ENCODE measurements around the gene LRWD1. TPM values are rescaled to one million over a fixed set of nuclear protein-coding genes. Genes with fewer than 3 reads are reported as not detected.

Gene LRWD1
- total RNA-seq = 10 to 100 TPM in 1 of 2 experiments, 1 to 10 TPM in 1; 9.4 to 11.0 TPM

DNA sequence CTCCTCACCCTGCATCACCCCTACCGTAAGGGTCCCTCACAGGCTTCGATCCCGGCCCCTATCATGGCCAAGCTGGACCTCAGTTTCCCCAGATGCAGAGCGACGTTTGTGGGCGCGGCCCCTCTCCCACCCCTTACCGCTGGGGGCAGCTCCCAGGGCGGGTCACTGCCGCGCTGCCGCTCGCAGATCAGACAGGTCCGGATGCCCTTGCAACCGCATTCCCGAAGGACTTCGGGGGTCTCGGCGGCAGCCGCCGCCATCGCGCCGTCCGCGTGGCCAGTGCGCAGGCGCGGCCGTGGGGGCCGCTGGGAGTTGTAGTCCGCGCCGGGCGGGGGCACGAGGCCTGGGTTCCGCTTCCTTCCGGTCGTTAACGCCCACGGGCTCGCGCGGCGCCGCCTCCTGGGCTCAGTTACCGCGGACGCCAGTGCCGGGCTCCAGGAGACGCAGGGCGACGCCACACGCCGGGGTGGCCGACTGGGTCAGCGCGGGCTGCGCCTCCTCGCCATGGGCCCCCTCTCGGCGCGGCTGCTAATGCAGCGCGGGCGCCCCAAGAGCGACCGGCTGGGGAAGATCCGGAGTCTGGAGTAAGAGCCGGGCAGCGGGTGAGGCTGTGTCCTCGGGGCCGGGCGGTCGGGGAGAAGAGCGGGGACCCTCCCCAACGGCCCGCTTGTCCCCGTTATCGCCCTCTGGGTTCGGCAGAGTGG is at the start of gene LRWD1, which contains the start of gene ALKBH4:
LRWD1 (plus strand) TSS at position 408 of the 704 bp plus-strand sequence; CDS start at position 505, 97 bp downstream.
ALKBH4 (minus strand) TSS at position 287 of the 704 bp plus-strand sequence; CDS start at position 260, 27 bp downstream.
- Mint-ChIP-seq H3K9me3 (no peaks in the 10 kb centered on the region), H3K27ac (peak within 1 kb of the TSS; percentile 63)

DNA sequence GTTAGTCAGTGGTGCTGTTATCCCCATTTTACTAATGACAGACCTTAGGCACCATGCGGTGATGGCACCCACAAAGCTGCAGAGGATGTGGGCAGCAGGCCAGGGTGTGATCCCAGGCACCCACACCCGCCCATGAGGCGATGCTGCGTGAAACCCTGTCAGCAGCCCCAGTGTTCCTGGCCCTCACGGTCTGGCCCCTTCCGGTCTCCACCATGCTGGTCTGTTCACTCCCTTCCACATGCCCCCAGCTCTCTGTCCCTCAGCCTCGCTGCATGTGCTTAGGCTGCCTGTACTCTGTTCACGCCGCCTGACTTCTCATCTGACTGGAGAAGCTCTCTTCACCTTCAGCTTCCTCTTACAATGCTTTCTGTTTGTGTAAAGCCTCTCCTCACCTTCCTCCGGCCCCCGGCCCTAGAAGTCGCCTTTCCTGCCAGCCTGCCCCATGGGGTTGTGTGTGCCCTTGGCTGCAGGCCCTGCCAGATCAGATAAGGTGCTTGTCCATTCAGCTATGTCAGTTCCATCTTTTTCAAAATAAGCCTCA is 49.0 kb upstream of the LRWD1 start:
- Mint-ChIP-seq H3K27ac (peak overlapping the region; percentile 95), H3K4me3 (peak overlapping the region; percentile 58), H3K4me1 (ENCODE audit: low read depth) (peaks cover 65% of the 10 kb centered on the region), H3K36me3 (ENCODE audit: low read depth) (peaks cover 47% of the 10 kb centered on the region), H3K9me3 (no peaks in the 10 kb centered on the region), H3K27me3 (ENCODE audit: low read depth) (no peaks in the 10 kb centered on the region)
- intact Hi-C loops (cut with micrococcal nuclease) = loop anchor here (1.0 kb wide), 2 partner anchors 11 to 16 kb away; no protein-coding TSS in a partner anchor
- peak; percentile 87 for DNase-seq
- CTCF ChIA-PET = interaction anchor here (1.0 to 2.9 kb wide), 9 partner anchors 9 to 51 kb away, joined by 3 to 25 read pairs (median 5); no protein-coding TSS in a partner anchor

More for the DNA sequence above, at the start of gene LRWD1, which contains the start of gene ALKBH4:
- Mint-ChIP-seq H3K4me1 (ENCODE audit: low read depth) (peaks cover 27% of the 10 kb centered on the region), H3K27me3 (ENCODE audit: low read depth) (no peaks in the 10 kb centered on the region), H3K4me3 (peak within 1 kb of the TSS; percentile 91), H3K36me3 (ENCODE audit: low read depth) (peaks cover 8% of the 10 kb centered on the region)
- CTCF ChIA-PET = interaction anchor here (0.7 to 4.2 kb wide), 11 partner anchors 15 to 185 kb away, joined by 3 to 25 read pairs (median 4); no protein-coding TSS in a partner anchor
- intact Hi-C loops (cut with micrococcal nuclease) = loop anchor here (1.0 to 5.0 kb wide), 6 partner anchors 33 to 283 kb away; partner anchors contain the start of genes FAM185A and PRKRIP1
- peak; percentile 94 for DNase-seq

GRCh38 chr7:102416406-102416805 is 48.4 kb upstream of the LRWD1 start:
- intact Hi-C loops (cut with micrococcal nuclease) = no loop called here
- H3K9me3 Mint-ChIP-seq = no peaks in the 10 kb centered on the region

GRCh38 chr7:102417105-102417504 is 47.7 kb upstream of the LRWD1 start:
- Mint-ChIP-seq H3K27ac (peak overlapping the region; percentile 95), H3K36me3 (ENCODE audit: low read depth) (peaks cover 42% of the 10 kb centered on the region), H3K27me3 (ENCODE audit: low read depth) (no peaks in the 10 kb centered on the region), H3K4me1 (ENCODE audit: low read depth) (peaks cover 72% of the 10 kb centered on the region), H3K4me3 (no peak overlapping the region), H3K9me3 (no peaks in the 10 kb centered on the region)
- CTCF ChIA-PET = interaction anchor here (0.6 to 1.2 kb wide), 4 partner anchors 9 to 1247 kb away, joined by 3 to 4 read pairs (median 3); no protein-coding TSS in a partner anchor
- DNase-seq = peak; percentile 33
- intact Hi-C loops (cut with micrococcal nuclease) = no loop called here

More at GRCh38 chr7:102416406-102416805, 48.4 kb upstream of the LRWD1 start:
- Mint-ChIP-seq H3K27me3 (ENCODE audit: low read depth) (no peaks in the 10 kb centered on the region), H3K4me1 (ENCODE audit: low read depth) (peaks cover 68% of the 10 kb centered on the region), H3K36me3 (ENCODE audit: low read depth) (peaks cover 47% of the 10 kb centered on the region), H3K4me3 (peak overlapping the region; percentile 58), H3K27ac (peak overlapping the region; percentile 95)
- no peak for DNase-seq
- CTCF ChIA-PET = interaction anchor here (1.1 to 2.9 kb wide), 8 partner anchors 9 to 50 kb away, joined by 3 to 25 read pairs (median 6); no protein-coding TSS in a partner anchor

DNA sequence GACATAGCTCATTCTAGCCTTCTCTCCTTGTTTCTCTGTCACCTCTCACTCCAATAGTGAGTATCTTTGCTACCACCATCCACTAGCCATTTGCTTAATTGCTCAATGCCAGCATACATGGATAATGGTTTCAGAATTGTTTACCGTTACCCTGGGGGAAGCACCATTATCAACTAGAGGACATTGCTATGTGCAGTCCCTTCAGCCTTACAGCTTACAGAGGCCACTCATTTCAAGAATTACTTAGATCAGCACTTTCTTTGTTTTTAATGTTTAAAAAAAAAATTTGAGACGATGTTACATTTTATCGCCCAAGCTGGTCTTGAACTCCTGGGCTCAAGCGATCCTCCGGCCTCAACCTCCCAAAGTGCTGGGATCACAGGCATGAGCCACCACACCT is 46.2 kb upstream of the LRWD1 start:
- DNase-seq = no peak
- intact Hi-C loops (cut with micrococcal nuclease) = no loop called here
- peak overlapping the region; percentile 71 for H3K27ac Mint-ChIP-seq
- CTCF ChIA-PET = no interaction called here
- peaks cover 37% of the 10 kb centered on the region for H3K36me3 Mint-ChIP-seq (ENCODE audit: low read depth)
- peaks cover 67% of the 10 kb centered on the region for H3K4me1 Mint-ChIP-seq (ENCODE audit: low read depth)
- H3K9me3 Mint-ChIP-seq = no peaks in the 10 kb centered on the region
- no peaks in the 10 kb centered on the region for H3K27me3 Mint-ChIP-seq (ENCODE audit: low read depth)
- H3K4me3 Mint-ChIP-seq = no peak overlapping the region

GRCh38 chr7:102421706-102422240 is 43.0 kb upstream of the LRWD1 start:
- intact Hi-C loops (cut with micrococcal nuclease) = no loop called here
- no peak for DNase-seq
- Mint-ChIP-seq H3K4me3 (no peak overlapping the region), H3K9me3 (no peaks in the 10 kb centered on the region), H3K27me3 (ENCODE audit: low read depth) (no peaks in the 10 kb centered on the region), H3K36me3 (ENCODE audit: low read depth) (peaks cover 27% of the 10 kb centered on the region), H3K27ac (no peak overlapping the region), H3K4me1 (ENCODE audit: low read depth) (peaks cover 65% of the 10 kb centered on the region)
- CTCF ChIA-PET = interaction anchor here (0.6 to 0.9 kb wide), 3 partner anchors 16 to 557 kb away, joined by 3 to 5 read pairs (median 3); no protein-coding TSS in a partner anchor

DNA sequence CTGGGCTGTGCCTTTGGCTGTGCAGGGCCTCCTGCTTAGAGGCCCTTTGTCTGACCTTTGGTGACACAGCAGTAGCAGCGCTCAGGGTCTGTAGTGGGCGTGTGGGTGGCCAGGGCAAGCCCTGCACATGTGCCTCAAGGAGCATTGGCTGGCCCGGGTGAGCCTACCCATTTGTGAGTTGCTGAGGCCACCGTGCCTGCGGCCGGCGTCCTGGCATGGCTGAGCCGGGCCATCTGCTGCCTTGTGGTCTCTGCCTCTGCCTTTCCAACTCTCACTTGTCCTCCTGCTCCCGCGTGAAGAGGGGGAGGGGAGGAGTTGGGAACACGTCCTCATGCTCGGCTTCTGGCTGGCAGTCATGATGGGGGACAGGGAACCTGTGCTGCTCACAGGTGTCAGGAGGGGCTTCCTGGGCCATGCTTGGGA is 40.6 kb upstream of the LRWD1 start:
- no peaks in the 10 kb centered on the region for H3K27me3 Mint-ChIP-seq (ENCODE audit: low read depth)
- intact Hi-C loops (cut with micrococcal nuclease) = no loop called here
- H3K4me3 Mint-ChIP-seq = no peak overlapping the region
- peaks cover 24% of the 10 kb centered on the region for H3K36me3 Mint-ChIP-seq (ENCODE audit: low read depth)
- CTCF ChIA-PET = interaction anchor here (1.5 kb wide), 1 partner anchor 8 kb away, joined by 4 read pairs; no protein-coding TSS in a partner anchor
- DNase-seq = no peak
- H3K27ac Mint-ChIP-seq = no peak overlapping the region
- peaks cover 67% of the 10 kb centered on the region for H3K4me1 Mint-ChIP-seq (ENCODE audit: low read depth)
- H3K9me3 Mint-ChIP-seq = no peaks in the 10 kb centered on the region

DNA sequence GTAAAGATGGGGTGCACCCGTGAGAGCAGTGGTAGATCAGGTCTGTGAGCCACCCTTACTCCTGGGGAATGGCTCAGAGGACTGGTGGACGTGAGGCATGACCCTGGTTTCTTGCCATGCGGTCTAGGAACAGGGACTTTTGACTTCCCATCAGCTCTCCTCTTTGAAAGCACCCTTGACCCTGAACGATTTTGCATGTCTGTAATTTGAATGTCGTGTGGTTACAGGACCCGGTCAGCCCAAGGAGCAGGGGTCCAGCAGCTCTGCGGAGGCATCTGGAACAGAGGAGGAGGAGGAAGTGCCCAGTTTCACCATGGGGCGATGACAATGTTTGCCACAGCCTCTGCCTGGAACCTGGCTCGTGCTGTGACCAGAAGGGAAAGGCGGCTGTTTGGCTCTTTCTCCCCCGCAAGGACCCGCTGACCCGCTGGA is 40.0 kb upstream of the LRWD1 start:
- H3K36me3 Mint-ChIP-seq (ENCODE audit: low read depth) = peaks cover 26% of the 10 kb centered on the region

GRCh38 chr7:102425639-102426267 is 39.0 kb upstream of the LRWD1 start:
- DNase-seq = peak; percentile 93
- intact Hi-C loops (cut with micrococcal nuclease) = loop anchor here (1.0 kb wide), 2 partner anchors 10 to 29 kb away; partner anchors contain the start of gene PRKRIP1
- Mint-ChIP-seq H3K4me1 (ENCODE audit: low read depth) (peaks cover 67% of the 10 kb centered on the region), H3K27ac (peak overlapping the region; percentile 100), H3K27me3 (ENCODE audit: low read depth) (no peaks in the 10 kb centered on the region), H3K36me3 (ENCODE audit: low read depth) (peaks cover 22% of the 10 kb centered on the region), H3K4me3 (peak overlapping the region; percentile 77), H3K9me3 (no peaks in the 10 kb centered on the region)
- CTCF ChIA-PET = interaction anchor here (0.9 to 3.4 kb wide), 8 partner anchors 8 to 38 kb away, joined by 3 to 17 read pairs (median 3); partner anchors contain the start of genes ALKBH4 and LRWD1

More for the DNA sequence above, 40.0 kb upstream of the LRWD1 start:
- no peaks in the 10 kb centered on the region for H3K9me3 Mint-ChIP-seq
- H3K27ac Mint-ChIP-seq = peak overlapping the region; percentile 100
- intact Hi-C loops (cut with micrococcal nuclease) = no loop called here
- H3K4me1 Mint-ChIP-seq (ENCODE audit: low read depth) = peaks cover 68% of the 10 kb centered on the region
- H3K4me3 Mint-ChIP-seq = no peak overlapping the region
- DNase-seq = no peak
- CTCF ChIA-PET = interaction anchor here (1.5 kb wide), 1 partner anchor 9 kb away, joined by 4 read pairs; no protein-coding TSS in a partner anchor
- H3K27me3 Mint-ChIP-seq (ENCODE audit: low read depth) = no peaks in the 10 kb centered on the region

- peak; percentile 91 for DNase-seq
- Mint-ChIP-seq H3K27me3 (ENCODE audit: low read depth) (no peaks in the 10 kb centered on the region), H3K27ac (peak overlapping the region; percentile 100), H3K36me3 (ENCODE audit: low read depth) (peaks cover 20% of the 10 kb centered on the region), H3K4me3 (peak overlapping the region; percentile 77), H3K9me3 (no peaks in the 10 kb centered on the region), H3K4me1 (ENCODE audit: low read depth) (peaks cover 70% of the 10 kb centered on the region)
- CTCF ChIA-PET = interaction anchor here (0.7 to 3.4 kb wide), 9 partner anchors 9 to 38 kb away, joined by 3 to 17 read pairs (median 3); partner anchors contain the start of genes ALKBH4 and LRWD1
- intact Hi-C loops (cut with micrococcal nuclease) = loop anchor here (1.0 kb wide), 2 partner anchors 11 to 30 kb away; partner anchors contain the start of gene PRKRIP1
Observed at GRCh38 chr7:102426268-102427018, 38.3 kb upstream of the LRWD1 start.

DNA sequence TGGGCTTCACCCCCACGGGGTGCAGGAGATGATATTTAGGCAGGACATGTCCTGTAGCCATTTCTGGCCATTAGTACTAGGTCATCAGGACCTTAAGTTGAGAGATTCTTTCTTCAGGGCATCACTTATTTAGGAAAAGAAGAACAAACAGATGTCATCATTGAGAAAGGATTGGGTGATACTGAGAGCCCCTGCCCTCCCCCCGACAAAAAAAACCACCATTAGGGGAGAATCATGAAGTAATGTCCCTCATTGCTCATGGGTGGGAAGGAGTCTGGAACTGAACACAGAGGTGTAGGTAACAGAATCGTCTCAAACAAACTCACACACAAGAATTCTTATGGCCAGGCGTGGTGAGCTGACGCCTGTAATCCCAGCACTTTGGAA is 37.8 kb upstream of the LRWD1 start:
- H3K36me3 Mint-ChIP-seq (ENCODE audit: low read depth) = peaks cover 20% of the 10 kb centered on the region
- intact Hi-C loops (cut with micrococcal nuclease) = no loop called here

More for the DNA sequence above, 37.8 kb upstream of the LRWD1 start:
- peaks cover 72% of the 10 kb centered on the region for H3K4me1 Mint-ChIP-seq (ENCODE audit: low read depth)
- H3K4me3 Mint-ChIP-seq = peak overlapping the region; percentile 77
- H3K9me3 Mint-ChIP-seq = no peaks in the 10 kb centered on the region
- H3K27ac Mint-ChIP-seq = peak overlapping the region; percentile 100
- no peak for DNase-seq
- H3K27me3 Mint-ChIP-seq (ENCODE audit: low read depth) = no peaks in the 10 kb centered on the region
- CTCF ChIA-PET = interaction anchor here (0.7 to 3.4 kb wide), 5 partner anchors 11 to 22 kb away, joined by 3 to 17 read pairs (median 3); no protein-coding TSS in a partner anchor

Data from activated naive CD4-positive, alpha-beta T cell treated with anti-CD3 and anti-CD28 coated beads for 36 hours (primary cell).